ENCODE data around the gene HIF1A. TPM values are rescaled to one million over a fixed set of nuclear protein-coding genes. Genes with fewer than 3 reads are reported as not detected.

The HIF1A gene
- total RNA-seq, 1 donor from 2014 or later, result 435 TPM

DNA sequence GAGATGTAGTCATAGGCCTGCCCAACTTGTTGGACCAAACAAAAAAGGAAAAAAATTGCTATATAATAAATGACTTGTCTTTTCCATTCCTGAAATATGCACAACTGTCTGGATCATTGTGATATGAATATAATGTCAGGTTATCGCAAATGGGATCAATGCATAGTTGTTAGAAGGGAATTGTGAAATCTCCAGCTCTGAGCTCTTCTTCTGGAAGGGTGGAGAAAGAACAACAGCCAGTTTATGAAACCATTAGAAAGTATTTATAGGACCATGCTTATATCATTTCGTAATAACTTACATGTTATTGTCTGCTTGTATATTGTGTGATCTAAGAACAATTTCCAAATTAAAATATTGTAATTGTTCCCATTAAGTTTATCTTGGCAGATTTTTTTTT lies 35.7 kb upstream of the HIF1A start:
- TF ChIP-seq EZH2 (IDR thresholded peaks at IDR 0.05; ENCODE audit: insufficient read depth, low read length), result no peak
- TF ChIP-seq, protein P1, sequence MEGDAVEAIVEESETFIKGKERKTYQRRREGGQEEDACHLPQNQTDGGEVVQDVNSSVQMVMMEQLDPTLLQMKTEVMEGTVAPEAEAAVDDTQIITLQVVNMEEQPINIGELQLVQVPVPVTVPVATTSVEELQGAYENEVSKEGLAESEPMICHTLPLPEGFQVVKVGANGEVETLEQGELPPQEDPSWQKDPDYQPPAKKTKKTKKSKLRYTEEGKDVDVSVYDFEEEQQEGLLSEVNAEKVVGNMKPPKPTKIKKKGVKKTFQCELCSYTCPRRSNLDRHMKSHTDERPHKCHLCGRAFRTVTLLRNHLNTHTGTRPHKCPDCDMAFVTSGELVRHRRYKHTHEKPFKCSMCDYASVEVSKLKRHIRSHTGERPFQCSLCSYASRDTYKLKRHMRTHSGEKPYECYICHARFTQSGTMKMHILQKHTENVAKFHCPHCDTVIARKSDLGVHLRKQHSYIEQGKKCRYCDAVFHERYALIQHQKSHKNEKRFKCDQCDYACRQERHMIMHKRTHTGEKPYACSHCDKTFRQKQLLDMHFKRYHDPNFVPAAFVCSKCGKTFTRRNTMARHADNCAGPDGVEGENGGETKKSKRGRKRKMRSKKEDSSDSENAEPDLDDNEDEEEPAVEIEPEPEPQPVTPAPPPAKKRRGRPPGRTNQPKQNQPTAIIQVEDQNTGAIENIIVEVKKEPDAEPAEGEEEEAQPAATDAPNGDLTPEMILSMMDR (IDR thresholded peaks at IDR 0.05; ENCODE audit: insufficient read depth, low read depth, low read length), result no peak
- no peaks in the 10 kb centered on the region for H3K79me2 ChIP-seq (ENCODE audit: insufficient read depth, low read length)
- Mint-ChIP-seq H3K27me3 (ENCODE audit: low read depth, unreplicated experiment) (no peaks in the 10 kb centered on the region), H3K27ac (ENCODE audit: unreplicated experiment) (no peak overlapping the region), H3K4me1 (ENCODE audit: low read depth, unreplicated experiment) (peaks cover 26% of the 10 kb centered on the region), H3K36me3 (ENCODE audit: low read depth, unreplicated experiment) (no peaks in the 10 kb centered on the region), H3K9me3 (ENCODE audit: unreplicated experiment) (no peaks in the 10 kb centered on the region), H3K4me3 (ENCODE audit: unreplicated experiment) (no peak overlapping the region)
- H3K4me1 ChIP-seq (ENCODE audit: insufficient read depth, low read length), result peaks cover 12% of the 10 kb centered on the region
- no peaks in the 10 kb centered on the region for H4K20me1 ChIP-seq (ENCODE audit: insufficient read depth, low read length)
- no peak for FAIRE-seq
- no peaks in the 10 kb centered on the region for H3K36me3 ChIP-seq (ENCODE audit: insufficient read depth, low read length)
- no peak overlapping the region for H3K27ac ChIP-seq (ENCODE audit: low read depth, low read length)
- no peak for DNase-seq (ENCODE audit: low read depth)
- no peak overlapping the region for H3K9ac ChIP-seq (ENCODE audit: low read length)
- no peak overlapping the region for H2AFZ ChIP-seq (ENCODE audit: low read depth, low read length)
- H3K4me2 ChIP-seq (ENCODE audit: low read length), result no peak overlapping the region
- no peaks in the 10 kb centered on the region for H3K27me3 ChIP-seq (ENCODE audit: insufficient read depth, low read length)
- no peaks in the 10 kb centered on the region for H3K9me3 ChIP-seq (ENCODE audit: insufficient read depth, low read depth, low read length)
- no peak overlapping the region for H3K4me3 ChIP-seq (ENCODE audit: insufficient read depth, low read depth, low read length)

DNA sequence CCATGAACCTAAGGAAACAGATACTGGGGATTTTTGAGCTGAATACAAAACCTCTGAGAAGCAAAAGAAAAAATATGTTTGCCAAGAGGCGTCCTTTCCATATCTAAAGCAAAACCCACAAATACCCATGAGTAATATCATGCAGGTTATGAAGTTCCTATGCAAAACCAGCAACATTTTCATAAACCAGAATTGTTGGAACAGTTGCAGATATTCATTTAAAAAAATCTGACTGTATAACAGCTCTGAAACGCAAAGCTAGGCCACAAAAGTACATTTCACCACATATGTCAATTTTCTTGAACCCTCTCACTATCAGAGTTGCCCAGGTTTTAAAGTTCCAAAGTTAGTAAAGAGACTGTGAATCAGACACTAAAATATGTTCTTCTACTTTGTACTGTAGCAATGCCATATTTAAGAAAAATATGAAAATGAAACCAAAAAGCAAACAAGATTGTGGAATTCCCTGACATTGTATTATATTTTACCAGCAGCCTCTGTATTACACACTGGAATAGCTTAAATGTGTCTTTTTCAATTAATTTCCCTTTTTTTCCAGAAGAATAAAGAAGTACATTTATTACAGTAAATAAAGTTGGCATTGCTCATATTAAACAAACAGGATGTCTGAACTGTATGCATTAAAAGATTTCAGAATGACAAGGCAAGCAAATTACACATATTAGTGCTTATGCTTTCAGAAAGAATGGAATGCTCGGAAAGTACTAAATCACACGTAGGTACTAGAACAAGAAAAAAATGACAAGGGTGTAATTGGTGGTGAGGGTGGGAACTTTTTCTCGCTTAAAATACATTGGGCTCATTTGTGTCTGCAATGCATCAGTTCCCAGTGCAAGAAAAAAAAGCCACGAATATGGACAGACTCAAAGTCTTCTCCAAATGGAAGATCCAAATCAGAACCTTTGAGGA lies 33.6 kb upstream of the HIF1A start:
- H3K4me2 ChIP-seq (ENCODE audit: low read length), result peak overlapping the region; percentile 55

More for the DNA sequence above, 33.6 kb upstream of the HIF1A start:
- H3K27me3 ChIP-seq (ENCODE audit: insufficient read depth, low read length), result no peaks in the 10 kb centered on the region
- TF ChIP-seq, protein P1 (IDR thresholded peaks at IDR 0.05; ENCODE audit: insufficient read depth, low read depth, low read length), result no peak
- TF ChIP-seq EZH2 (IDR thresholded peaks at IDR 0.05; ENCODE audit: insufficient read depth, low read length), result no peak
- H3K36me3 ChIP-seq (ENCODE audit: insufficient read depth, low read length), result no peaks in the 10 kb centered on the region
- peak overlapping the region; percentile 38 for H3K27ac ChIP-seq (ENCODE audit: low read depth, low read length)
- peak overlapping the region; percentile 51 for H3K27ac Mint-ChIP-seq (ENCODE audit: unreplicated experiment)
- no peaks in the 10 kb centered on the region for H4K20me1 ChIP-seq (ENCODE audit: insufficient read depth, low read length)
- peaks cover 2% of the 10 kb centered on the region for H3K9me3 Mint-ChIP-seq (ENCODE audit: unreplicated experiment)
- FAIRE-seq (no peak), DNase-seq (ENCODE audit: low read depth) (peak; percentile 82)
- H3K4me1 Mint-ChIP-seq (ENCODE audit: low read depth, unreplicated experiment), result peaks cover 26% of the 10 kb centered on the region
- H3K27me3 Mint-ChIP-seq (ENCODE audit: low read depth, unreplicated experiment), result no peaks in the 10 kb centered on the region
- peaks cover 12% of the 10 kb centered on the region for H3K4me1 ChIP-seq (ENCODE audit: insufficient read depth, low read length)
- H3K9ac ChIP-seq (ENCODE audit: low read length), result no peak overlapping the region
- no peak overlapping the region for H3K4me3 ChIP-seq (ENCODE audit: insufficient read depth, low read depth, low read length)
- peak overlapping the region; percentile 27 for H2AFZ ChIP-seq (ENCODE audit: low read depth, low read length)
- H3K36me3 Mint-ChIP-seq (ENCODE audit: low read depth, unreplicated experiment), result no peaks in the 10 kb centered on the region
- H3K9me3 ChIP-seq (ENCODE audit: insufficient read depth, low read depth, low read length), result no peaks in the 10 kb centered on the region
- H3K4me3 Mint-ChIP-seq (ENCODE audit: unreplicated experiment), result no peak overlapping the region
- no peaks in the 10 kb centered on the region for H3K79me2 ChIP-seq (ENCODE audit: insufficient read depth, low read length)
